Measurements from ENCODE around the gene BCAS3.

The BCAS3 gene

GRCh38 chr17:61209525-61209924 lies 531.9 kb downstream of the BCAS3 start:
- no peak for DNase-seq

GRCh38 chr17:61211236-61211635 lies 533.6 kb downstream of the BCAS3 start:
- DNase-seq: no peak

GRCh38 chr17:61212655-61213054 lies 535.0 kb downstream of the BCAS3 start:
- DNase-seq: no peak

- no peak for DNase-seq
These were observed 537.1 kb downstream of the BCAS3 start for GRCh38 chr17:61214753-61215152.

- no peak for DNase-seq
These were observed 538.4 kb downstream of the BCAS3 start for GRCh38 chr17:61216066-61216465.

GRCh38 chr17:61217878-61218437 lies 540.3 kb downstream of the BCAS3 start:
- DNase-seq: no peak

- DNase-seq: peak; percentile 81
These were observed 540.8 kb downstream of the BCAS3 start for GRCh38 chr17:61218438-61218837.

- DNase-seq: peak; percentile 48
These were observed 541.8 kb downstream of the BCAS3 start for GRCh38 chr17:61219460-61219859.

- DNase-seq: no peak
These were observed 543.5 kb downstream of the BCAS3 start for GRCh38 chr17:61221181-61221580.

- peak; percentile 46 for DNase-seq
These were observed 544.2 kb downstream of the BCAS3 start for GRCh38 chr17:61221597-61222471.

GRCh38 chr17:61223725-61224124 lies 546.1 kb downstream of the BCAS3 start:
- no peak for DNase-seq

- peak; percentile 50 for DNase-seq
These were observed 547.7 kb downstream of the BCAS3 start for GRCh38 chr17:61225178-61225882.

- no peak for DNase-seq
These were observed 550.2 kb downstream of the BCAS3 start for GRCh38 chr17:61227866-61228265.

GRCh38 chr17:61230461-61230860 lies 552.8 kb downstream of the BCAS3 start:
- no peak for DNase-seq

GRCh38 chr17:61230972-61231820 lies 553.5 kb downstream of the BCAS3 start:
- no peak for DNase-seq

- peak; percentile 57 for DNase-seq
These were observed 555.2 kb downstream of the BCAS3 start for GRCh38 chr17:61232871-61233270.

GRCh38 chr17:61233991-61234750 lies 556.5 kb downstream of the BCAS3 start:
- DNase-seq: no peak

- DNase-seq: no peak
These were observed 557.6 kb downstream of the BCAS3 start for GRCh38 chr17:61235001-61235826.

GRCh38 chr17:61235827-61236197 lies 558.2 kb downstream of the BCAS3 start:
- DNase-seq: peak; percentile 46

- DNase-seq: no peak
These were observed 559.6 kb downstream of the BCAS3 start for GRCh38 chr17:61237275-61237674.

GRCh38 chr17:61238455-61238933 lies 560.8 kb downstream of the BCAS3 start:
- DNase-seq: no peak

Measured in fibroblast of skin of right quadriceps (primary cell).